ENCODE results near the gene MAP1B.

GRCh38 chr5:72109062-72109411, 1.8 kb downstream of the MAP1B start:
- TF ChIP-seq CTCF (IDR thresholded peaks at IDR 0.05) (no peak), POLR2A (IDR thresholded peaks at IDR 0.05) (no peak), POLR2AphosphoS5 (IDR thresholded peaks at IDR 0.05) (no peak)

Measured in transverse colon (tissue), 4 donors.